HG03095 (cell line): Measurements from ENCODE around the gene FAM124A.
A peak's percentile ranks its signal among the peaks of the same experiment; 100 is the strongest.

Experiments used
- ATAC-seq: cut with Tn5 transposase; IDR thresholded peaks from one replicate; pipeline ENCODE4 v1.9.1; 2021; ENCODE audit warnings: moderate library complexity; ENCODE audit not compliant: unreplicated experiment

Gene FAM124A

DNA sequence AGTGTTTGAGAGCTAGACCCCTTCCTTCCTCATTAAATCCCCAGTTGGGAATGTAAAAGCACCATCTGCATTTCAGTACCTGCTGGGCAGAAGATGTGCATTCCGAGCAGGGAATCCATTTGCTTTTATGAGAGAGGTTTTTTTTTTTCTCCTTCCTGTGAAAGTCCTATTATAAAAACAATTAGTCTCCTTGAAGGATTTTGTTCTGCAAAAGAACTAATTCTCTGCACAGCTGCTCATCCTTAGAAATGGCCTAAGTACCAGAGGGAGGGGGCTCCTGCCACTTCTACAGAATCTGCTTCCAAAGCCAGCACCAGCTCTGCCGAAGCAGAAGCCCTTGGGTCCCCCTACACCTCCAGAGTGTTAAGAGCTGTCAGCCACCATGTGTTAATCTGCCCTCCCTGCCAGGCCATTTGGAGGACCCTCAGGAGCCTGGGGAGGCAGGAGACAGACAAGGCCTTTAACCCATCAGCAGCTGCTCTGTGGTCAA is 80.9 kb downstream of the FAM124A start:
- no peak for ATAC-seq

DNA sequence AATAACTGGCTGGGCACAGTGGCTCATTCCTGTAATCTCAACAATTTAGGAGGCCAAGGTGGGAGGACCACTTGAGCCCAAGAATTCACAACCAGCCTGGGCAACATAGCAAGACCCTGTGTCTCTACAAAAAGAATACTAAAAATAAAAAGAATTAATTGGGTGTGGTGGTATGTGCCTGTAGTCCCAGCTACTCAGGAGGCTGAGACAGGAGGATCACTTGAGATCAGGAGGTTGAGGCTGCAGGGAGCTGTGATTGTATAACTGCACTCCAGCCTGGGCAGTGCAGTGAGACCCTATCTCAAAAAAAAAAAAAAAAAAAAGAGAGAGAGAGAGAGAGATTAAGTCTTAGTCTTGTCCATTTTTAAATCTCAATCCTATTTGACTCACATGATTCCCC is 81.7 kb downstream of the FAM124A start:
- no peak for ATAC-seq

DNA sequence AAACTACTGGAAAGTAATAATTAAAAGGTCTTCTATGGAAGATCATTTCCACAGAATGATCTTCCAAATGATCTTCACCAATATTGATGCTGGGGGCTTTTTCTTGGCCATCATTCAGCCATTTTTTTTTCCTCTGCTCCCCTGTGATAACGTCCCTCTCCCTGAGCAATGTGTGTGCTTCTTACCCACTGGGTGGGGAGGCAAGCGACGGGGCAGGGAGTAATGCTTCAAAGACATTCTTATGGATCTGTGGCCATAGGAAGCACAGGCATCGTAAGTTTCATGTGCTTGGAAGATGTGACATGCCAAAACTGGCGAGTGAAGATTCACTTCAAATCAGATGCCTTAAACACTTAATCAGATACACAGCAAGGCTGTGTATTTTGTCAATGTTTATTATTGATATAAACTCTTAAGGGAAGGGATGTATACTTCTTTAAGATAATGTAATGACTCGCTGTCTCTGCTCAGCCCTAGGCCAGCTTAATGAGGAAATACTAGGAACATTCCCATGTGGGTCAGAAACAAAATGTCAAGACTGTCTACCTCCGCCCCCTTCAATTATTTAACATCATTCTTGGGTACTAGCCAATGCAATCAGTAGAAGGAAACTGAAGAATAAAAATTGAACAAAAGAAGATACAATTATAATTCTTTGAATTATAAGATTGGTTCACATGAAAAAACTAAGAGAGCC is 83.2 kb downstream of the FAM124A start:
- no peak for ATAC-seq

DNA sequence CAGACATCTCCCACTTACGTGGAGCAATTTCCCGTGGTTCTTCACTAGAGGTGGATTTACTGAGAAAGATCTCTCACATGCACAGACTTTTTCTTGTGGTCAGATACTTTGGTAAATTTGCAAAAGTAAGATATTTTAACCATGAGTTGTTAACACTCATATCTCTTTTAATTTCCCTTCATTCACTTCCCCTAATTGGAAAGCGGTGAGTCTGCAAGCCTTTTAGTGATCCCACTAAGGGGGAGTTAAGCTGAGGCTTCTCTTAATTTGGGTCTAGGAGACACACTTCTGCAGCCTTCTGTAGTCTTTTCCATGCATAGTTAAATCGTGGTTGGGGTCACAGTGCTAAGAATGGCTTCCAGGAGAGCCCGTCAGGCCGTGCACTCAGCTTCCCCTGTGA is 86.6 kb downstream of the FAM124A start:
- no peak for ATAC-seq

DNA sequence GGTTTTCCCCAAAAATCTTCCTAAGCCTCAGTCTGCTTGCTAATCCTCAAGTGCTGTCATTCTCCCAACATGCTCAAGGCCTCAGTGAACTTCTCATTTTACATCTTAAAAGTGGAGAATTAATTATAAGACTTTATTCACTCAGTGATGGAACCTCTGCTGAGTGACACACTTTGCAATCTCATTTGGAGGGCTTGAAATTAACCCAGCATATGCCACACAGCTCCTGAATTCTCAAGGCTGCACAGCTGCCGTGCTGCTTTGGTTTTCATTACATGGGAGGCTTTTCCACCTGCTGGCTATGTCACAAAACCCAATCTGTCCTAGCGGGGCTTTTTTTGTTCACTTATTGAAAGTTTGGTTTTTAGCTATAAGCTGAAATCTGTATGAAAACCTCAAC is 89.0 kb downstream of the FAM124A start:
- ATAC-seq, result no peak

DNA sequence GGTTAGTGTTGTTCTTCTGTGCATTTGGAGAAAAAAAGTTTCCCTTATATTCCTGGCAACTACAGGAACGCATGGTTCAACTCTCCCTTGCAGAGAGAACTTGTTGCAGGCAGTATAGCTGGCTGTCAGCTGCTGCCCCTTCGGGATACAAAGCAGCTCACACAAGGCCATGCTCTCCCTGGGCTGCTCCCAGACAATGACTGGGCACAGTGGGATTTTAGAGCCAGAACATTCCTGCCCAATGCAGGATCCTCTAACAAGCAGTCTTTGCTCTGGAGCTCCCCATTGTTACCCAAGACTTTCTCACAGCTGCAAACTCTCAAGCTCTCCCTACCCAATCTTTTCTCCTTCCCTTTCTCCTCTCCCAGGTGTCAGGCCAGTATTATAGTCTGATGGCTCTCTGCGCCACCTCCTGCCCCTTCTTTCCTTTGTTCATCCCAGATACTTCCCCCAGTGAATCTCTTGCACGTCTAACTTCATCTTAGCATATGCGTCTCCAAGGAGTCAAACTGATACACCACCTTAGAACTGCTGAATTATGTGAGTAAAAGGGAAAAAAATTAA is 89.8 kb downstream of the FAM124A start:
- ATAC-seq, result no peak

DNA sequence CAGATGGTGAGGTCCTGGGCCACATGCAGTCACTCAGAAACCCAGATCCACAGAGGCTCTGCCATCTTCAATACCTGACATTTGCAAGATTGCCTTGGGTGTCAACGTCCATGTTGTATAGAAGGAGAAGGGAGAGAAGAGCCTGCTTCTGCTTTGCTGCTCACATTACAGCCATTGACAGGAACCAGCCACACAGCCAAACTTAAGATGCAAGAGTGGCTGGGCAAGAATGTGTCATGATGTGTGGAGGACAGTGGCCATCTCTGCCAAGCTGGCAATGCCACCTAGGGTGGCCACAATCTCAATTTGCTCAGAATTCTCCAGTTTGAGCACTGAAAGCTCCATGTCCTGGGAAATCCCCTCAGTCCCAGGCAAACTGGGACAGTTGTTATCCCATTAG is 91.4 kb downstream of the FAM124A start:
- ATAC-seq, result no peak

DNA sequence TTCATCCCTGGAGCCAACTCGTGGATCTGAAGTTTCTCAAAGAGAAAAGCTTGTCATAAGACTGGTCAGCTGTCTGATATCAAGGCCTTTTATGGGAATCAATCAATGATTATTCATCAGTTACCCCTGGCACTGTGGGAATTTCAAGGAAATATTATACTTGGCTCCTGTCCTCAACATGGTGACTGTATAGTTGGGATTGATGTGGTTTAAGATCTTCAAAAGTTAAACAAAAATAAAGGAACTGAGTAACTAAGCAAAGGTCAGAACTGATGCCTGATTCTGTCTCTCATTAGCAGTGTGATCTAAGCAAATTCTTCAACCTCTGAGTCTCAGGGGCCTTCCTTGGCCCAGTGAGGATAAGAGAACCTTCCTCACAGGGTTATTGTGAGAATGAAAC is 95.1 kb downstream of the FAM124A start:
- ATAC-seq, result no peak

DNA sequence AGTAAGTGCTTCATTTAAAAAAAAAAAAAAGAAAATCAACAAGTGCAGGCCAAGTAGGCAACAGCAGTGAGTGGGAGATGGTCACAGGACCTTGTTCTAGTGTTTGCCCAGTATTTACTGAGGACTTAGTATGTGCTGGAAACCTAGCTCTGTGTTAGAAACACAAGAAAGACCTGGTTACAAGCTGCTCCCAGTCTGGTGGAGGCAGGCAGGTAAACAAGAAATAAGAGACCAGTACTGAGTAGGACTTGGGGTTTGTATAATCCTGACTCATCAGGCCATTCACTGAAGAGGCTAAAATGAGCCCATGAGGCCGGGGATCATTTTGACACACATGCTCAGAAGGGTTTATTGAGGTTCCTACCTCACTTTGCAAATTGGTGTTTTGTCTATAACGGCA is 95.8 kb downstream of the FAM124A start:
- ATAC-seq, result no peak

DNA sequence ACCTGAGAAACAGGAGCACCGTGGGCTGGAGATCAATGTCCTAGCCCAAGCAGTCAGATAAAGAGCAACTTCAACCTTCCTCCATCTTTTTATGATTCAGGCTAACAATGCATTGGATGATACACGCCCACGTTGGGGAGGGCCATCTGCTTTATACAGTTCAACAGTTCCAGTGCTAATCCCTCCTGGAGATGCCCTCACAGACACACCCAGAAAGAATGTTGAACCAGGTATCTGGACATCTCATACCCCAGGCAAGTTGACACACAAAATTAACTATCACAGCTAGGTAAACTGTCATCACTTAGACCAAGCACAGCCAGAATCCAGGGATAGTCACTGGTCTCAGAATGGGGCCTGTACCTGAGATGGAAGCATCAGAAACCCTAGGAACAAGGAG is 96.7 kb downstream of the FAM124A start:
- no peak for ATAC-seq

DNA sequence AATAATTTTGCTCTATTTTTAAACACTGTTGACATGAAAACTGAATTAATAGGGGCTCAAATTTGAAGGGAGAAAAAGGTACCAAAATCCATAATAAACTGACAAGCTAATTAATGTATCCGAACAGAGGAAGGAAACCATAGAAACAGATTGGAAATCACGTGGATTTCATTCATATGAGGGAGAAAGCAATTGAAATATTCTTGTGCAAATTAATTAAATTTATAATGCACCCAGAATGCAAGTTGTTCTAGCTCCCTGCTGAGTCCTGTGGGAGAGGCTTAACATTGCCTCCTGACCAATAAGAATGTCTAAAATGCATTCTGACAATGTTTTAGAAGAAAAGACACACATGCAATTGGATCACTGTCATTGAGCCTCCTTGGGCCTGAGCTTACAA is 99.6 kb downstream of the FAM124A start:
- no peak for ATAC-seq

DNA sequence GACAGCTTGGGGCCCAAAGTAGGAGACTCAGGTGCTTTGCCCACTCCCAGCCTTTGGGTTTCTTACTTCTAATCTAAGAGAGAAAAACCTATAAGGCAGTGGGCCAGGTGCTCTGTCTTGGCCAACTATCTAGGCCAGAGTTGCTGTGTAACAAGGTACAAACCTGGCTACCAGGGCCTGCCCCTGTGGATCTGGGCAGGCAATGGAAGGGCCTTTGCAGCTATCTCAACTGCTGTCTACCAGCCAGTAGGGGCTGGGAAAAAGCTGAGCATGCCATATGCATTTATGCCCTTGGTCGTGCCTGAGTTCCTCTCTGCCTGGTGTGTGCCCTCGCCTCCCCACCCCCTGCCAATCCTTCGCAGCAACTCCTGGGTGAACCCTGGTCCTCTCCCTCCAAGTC is 100.6 kb downstream of the FAM124A start:
- ATAC-seq, result no peak

DNA sequence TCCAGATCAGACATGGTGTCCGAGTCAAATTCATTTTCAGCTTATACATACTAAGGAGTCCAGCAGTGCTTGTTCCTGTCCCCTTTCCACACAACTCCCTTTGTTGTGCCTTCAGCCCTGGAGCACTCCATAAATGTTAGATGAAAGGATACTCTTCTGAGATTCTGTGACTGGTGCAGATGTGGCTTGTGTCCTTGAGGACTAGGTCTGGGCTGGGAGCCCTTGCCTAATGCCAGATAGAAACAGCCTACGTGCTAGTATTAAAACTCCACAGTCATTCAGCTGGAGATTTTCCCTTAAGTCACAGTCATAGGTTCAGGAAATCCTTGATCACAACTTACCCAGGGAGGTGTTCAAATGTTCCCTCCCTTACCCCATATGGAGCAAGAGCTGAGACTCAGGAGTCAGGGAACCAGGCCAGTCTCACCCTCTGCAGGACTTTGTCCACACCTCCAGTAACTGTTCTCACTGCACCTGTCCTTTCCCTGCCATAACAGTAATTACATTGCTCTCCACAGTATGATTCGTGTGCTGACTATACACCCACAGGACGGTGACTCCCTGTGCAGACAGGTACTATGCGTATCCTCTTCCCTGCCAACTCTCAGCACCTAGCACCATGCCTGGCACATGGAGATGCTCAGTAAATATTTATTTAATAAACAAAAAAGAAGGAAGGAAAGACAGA is 101.8 kb downstream of the FAM124A start:
- no peak for ATAC-seq

DNA sequence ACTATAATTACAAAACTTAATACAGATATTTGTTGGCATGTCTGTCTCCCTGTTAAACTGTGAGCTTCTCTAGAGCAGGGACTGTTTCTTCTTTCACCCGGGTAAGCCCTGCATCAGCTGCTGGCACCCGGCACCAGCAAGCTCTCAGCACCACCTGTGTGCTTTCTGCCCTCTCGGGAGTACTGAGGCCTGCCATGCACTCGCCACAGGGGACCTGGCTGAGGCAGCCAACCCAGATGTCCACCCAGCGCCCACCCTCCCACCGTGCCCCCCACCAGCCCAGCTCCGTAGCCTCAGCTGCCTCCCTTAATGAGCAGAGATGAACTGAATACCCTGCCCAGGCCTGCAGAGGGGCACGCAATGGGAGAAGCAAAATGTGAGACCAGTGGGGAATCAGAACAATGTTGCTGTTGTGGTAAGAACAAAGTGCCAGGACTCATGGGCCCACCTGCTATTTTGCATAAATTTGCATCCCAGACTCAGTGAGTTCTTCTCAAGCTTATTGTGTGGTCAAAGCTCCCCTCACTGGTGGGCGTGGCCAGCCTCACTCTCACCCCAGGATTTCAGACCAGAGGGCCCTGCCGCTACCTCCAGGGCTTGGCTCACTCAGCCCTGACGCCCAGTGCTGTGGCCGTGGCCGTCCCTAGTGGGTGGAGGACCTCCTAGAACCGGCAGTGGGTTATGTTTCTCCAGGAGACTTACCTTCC is 102.7 kb downstream of the FAM124A start:
- peak; percentile 47 for ATAC-seq

DNA sequence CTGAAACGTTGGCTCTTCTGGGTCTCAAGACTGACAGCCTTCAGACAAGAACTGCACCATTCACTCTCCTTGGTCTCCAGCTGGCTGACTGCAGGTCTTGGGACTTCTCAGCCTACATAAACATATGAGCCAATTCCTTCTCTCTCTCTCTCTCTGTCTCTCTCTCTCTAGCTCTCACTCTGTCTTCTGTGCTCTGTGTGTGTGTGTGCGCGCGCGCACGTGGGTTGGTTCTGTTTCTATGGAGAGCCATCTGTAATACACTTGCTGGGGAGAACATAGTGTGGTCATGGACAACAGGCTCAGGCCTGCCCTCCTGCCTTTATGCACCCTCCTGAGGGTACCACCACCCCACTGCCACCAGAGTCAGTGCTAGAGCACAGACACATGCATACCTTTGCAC is 103.6 kb downstream of the FAM124A start:
- no peak for ATAC-seq

DNA sequence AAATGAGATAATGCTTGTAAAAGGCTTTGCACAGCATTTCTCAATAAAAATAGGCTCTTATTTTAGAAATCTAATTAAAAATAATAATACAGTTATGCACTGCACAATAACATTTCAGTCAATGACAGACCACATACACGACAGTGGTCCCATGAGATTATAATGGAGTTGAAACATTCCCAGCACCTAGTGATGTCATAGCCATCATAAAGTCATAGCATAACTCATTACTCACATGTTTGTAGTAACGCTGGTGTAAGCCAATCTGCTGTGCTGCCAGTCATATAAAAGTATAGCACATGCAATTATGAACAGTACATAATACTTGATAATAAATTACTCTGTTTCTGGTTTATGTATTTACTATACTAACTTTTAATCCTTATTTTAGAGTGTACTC is 104.6 kb downstream of the FAM124A start:
- ATAC-seq, result no peak

DNA sequence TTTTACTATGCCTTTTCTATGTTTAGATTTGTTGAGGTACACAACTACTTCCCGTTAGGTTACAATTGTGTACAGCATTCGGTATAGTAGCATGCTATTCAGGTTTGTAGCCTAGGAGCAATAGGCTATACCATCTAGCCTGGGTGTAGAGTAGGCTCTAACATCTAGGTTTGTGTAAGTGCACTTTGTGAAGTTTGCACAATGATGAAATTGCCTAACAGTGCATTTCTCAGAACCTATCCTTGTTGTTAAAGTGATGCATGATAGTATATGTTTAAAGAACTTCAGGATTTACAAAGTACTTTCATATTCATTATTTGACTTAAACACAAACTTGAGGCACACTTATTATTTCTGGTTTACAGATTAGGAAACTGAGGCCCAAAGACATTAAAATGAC is 105.8 kb downstream of the FAM124A start:
- no peak for ATAC-seq

DNA sequence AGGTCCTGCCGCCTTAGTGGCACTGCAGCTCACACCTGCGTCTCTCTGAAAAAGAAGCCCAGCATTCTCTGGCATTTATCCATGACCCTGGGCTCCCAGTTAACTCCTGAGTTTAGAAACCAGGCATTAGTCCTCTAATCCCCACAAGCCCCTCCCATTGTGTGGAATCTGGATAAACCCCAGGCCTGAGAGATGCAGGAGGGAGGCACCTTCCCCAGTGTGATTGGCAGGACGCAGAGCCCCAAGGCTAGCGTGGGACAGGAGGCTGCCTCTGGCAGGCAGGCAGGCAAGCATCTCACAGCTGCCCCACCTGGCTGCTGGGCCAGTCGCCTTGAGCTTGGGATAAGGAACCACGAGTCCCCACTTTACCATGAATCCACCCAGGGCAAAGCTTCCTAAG is 106.3 kb downstream of the FAM124A start:
- no peak for ATAC-seq

DNA sequence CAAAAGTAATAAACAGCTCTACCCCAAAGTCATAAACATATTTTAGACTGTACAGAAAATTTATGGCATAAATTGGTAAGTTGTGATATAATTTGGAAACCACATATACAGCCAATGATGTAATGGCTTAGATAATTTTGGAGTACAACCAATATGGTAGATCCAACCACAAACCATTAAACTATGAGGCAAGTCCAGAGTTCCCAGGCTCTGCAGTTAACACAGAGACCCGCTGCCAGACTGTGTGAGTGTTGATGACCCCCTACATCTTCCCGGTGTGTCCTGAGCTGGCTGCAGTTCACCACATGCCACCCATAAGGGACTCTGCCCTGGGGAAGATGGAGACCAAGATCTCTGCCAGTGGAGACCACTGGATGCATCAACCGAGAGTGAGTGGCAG is 107.4 kb downstream of the FAM124A start:
- no peak for ATAC-seq

DNA sequence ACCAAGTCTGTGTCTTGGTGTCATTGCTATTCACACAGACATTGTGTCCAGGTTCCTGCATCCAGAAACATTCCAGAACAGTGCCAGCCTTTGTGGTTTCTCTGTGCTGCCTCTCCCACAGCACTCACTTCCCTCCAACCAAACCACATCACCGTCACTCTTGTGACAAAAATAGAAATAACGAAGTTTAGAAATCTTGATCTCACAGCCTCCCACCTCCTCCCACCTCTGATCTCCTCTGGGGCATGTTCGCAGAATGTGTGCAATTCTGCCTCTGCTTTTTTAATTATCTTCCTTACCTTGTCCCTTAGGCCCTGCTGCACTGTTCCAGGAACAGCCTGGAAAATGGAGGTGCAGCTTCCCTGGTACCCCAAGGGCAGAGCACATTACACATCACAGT is 108.6 kb downstream of the FAM124A start:
- ATAC-seq, result peak; percentile 41

DNA sequence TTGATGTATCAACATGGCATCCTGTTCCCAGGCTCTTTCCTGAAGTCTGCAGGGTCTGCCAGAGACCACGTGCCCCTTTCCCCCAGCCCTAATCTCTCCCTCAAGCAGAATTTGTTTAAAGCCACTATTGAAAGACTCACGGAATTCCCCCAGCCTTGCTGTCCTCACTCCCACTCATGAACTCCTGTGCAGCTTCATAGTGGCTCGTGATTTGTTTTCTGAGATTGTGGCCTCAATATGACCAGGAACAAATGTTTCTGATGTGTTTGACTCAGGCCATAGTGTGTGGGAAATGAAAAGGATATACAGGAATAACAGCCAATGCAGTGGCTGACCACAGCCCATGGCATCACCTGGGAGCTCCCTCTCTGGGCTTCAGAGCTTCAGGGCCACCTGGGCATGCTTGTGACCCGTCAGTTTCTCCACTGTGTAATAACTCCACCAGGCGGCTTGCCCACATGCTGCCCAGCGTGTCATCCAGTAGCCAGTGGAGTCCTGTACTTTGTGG is 109.2 kb downstream of the FAM124A start:
- peak; percentile 49 for ATAC-seq
